Spinal cord (tissue), 10 donors: ENCODE results near the gene PRICKLE1. TPM values are rescaled to one million over a fixed set of nuclear protein-coding genes. Genes with fewer than 3 reads are reported as not detected.
A peak's percentile ranks its signal among the peaks of the same experiment; 100 is the strongest.

ENCODE experiments used
- DNase-seq, 6 donors: peaks; one replicate each; pipeline versions ENCODE4 v3.0.0 to v3.0.0-alpha.2; 2013 to 2015; ENCODE audit warnings: low spot score in 6 of 6, low read depth in 4 of 6
- H3K27ac ChIP-seq: one replicate; pipeline ENCODE4 v1.5.1; 2013; ENCODE audit warnings: low read depth, low read length, control low read depth
- H3K27me3 ChIP-seq: one replicate; pipeline ENCODE4 v1.6.1; 2013; ENCODE audit warnings: low read length; ENCODE audit not compliant: control insufficient read depth, insufficient read depth
- H3K36me3 ChIP-seq: one replicate; pipeline ENCODE4 v1.6.1; 2013; ENCODE audit warnings: low read length; ENCODE audit not compliant: control insufficient read depth, insufficient read depth
- H3K4me1 ChIP-seq: one replicate; pipeline ENCODE4 v1.6.1; 2013; ENCODE audit warnings: low read length; ENCODE audit not compliant: control insufficient read depth, insufficient read depth
- H3K4me3 ChIP-seq: one replicate; pipeline ENCODE4 v1.5.1; 2013; ENCODE audit warnings: low read depth, low read length, control low read depth
- H3K9me3 ChIP-seq: one replicate; pipeline ENCODE4 v1.6.1; 2013; ENCODE audit warnings: low read length; ENCODE audit not compliant: control insufficient read depth, insufficient read depth
- WGBS: methylation state at CpG from one replicate; pipeline ENCODE4 v1.1.5; 2013; ENCODE audit warnings: missing lambda C conversion rate; ENCODE audit not compliant: insufficient coverage; 5-methylcytosine and 5-hydroxymethylcytosine counted together
- polyA plus RNA-seq, 2 donors: library from polyadenylated mRNA; unstranded; fragments of 120-200 nt; gene quantifications; one replicate each; pipeline ENCODE4 v1.2.1, GENCODE V29; 2013; ENCODE audit not compliant: insufficient read length in 2 of 2
- total RNA-seq, 2 donors: library from RNA; depleted of rRNA in 1 of 2; stranded (reverse); fragments of 120-200 nt in 1 of 2; fragments of >200 nt in 1 of 2; gene quantifications; one replicate each; pipeline versions ENCODE4 v1.2.3 to v1.2.4, GENCODE V29; 2013 to 2014
- donor health status: healthy.

The PRICKLE1 gene
- total and polyA plus RNA-seq, 4 donors, result 23.1 to 74.6 (median 55.2) TPM

DNA sequence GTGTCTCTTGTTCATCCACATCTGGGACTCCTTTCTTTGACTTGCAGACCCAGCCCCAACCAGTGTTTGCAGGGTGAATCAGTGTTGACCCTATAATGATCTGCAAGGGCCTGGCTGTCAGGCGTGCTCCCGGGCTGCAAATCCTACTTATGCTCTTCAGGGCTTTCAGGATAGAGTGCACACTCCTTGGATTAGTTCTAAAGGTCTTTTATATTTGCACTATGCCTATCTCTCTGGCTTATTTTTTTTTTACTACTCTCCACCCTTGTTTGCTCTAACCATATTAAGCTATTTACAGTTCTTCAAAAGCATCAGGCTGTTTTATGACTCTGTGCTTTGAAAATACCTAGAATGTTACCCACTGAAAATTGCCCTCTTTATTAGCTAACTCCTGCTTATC is 4.3 kb upstream of the PRICKLE1 start:
- no peak for DNase-seq
- no peaks in the 10 kb centered on the region for H3K36me3 ChIP-seq
- WGBS, result 80% methylated on average over 1 of the region's 2 CpGs
- H3K9me3 ChIP-seq, result no peaks in the 10 kb centered on the region
- H3K27ac ChIP-seq, result no peak overlapping the region
- peaks cover 10% of the 10 kb centered on the region for H3K27me3 ChIP-seq
- H3K4me1 ChIP-seq, result peaks cover 13% of the 10 kb centered on the region
- H3K4me3 ChIP-seq, result no peak overlapping the region

DNA sequence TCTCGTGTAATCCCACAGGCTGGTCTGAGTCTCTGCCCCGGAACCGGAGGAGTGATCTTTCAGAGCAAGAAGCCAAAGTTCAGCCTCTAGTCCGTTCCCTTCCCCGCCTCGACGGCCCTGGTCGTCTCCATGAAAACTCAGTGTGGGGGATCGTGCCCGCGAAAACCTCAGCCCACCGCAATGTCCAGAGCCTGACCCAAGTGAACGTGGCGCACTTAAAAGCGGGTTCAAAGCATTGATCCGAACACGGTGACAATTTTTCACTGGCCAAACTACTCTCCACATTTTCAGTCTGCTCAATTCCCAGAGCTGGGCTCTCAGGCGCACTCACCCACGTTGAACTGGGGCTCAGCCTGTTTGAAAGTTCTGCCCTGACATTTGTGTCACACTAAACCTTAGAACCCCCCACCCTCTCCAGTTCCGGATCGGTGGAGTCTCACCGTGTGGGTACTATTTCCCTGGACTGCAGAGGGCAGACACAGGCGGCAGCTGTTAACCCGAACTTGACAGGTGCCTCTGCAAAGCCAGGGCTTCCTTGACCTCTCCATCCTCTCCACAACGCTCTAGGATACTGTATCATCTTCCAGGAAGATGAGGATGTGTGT is 886 bp upstream of the PRICKLE1 start:
- peak overlapping the region; percentile 53 for H3K27ac ChIP-seq
- H3K27me3 ChIP-seq, result peaks cover 13% of the 10 kb centered on the region
- peak in 3 of 6 donors; percentile 28 to 51 (median 50) for DNase-seq
- H3K9me3 ChIP-seq, result no peaks in the 10 kb centered on the region
- H3K4me1 ChIP-seq, result peaks cover 19% of the 10 kb centered on the region
- peak overlapping the region; percentile 56 for H3K4me3 ChIP-seq
- H3K36me3 ChIP-seq, result no peaks in the 10 kb centered on the region
- WGBS, result under 1% methylated on average over 22 of the region's 25 CpGs

DNA sequence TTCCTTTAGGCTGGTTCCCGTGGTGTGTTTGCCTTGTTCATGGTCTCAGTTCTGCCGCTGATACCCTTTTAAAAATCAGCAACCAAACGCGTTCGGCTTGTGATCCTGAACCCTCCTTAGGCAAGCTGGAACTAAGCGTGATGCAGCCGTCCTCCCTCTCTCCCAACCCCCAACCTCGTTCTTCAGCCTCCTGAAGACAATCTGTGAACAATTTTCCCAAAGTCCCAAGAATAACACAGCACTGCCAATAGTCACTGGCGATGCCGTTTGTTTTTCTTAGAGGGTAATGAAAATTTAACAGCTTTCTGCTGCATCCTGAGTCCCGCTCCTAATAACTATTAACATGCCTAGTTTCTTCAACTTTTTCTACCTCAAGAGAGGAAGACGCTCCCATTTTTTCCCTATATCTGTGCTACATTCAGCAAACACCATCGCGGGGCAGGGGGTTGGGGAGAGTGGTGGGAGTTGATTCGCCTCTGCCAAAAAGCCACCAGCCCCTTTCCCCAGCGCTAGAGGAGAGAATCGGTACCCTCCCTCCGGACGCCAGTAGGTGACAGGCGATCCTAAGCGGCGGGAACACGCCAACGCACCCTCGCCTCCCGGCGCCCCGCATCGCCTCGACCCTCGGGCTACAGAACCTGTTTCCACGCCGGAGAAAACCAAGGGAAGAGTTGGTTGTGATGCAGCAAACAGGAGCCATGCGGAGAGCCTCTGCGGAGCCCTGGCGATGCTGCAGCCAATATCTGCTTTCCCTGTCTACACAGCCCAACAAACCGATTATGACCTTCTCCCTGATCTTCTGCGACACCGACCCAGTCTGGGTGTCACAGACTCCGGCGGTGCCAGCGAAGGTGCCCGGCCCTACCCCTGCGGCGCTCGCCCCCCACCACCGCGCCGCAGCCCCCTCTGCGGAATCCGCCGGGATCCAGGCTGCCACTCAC is 752 bp downstream of the PRICKLE1 start:
- H3K27me3 ChIP-seq, result peaks cover 13% of the 10 kb centered on the region
- peaks cover 20% of the 10 kb centered on the region for H3K4me1 ChIP-seq
- WGBS, result 0% methylated on average over 40 of the region's 52 CpGs
- H3K27ac ChIP-seq, result peak overlapping the region; percentile 76
- H3K36me3 ChIP-seq, result no peaks in the 10 kb centered on the region
- peak overlapping the region; percentile 56 for H3K4me3 ChIP-seq
- H3K9me3 ChIP-seq, result no peaks in the 10 kb centered on the region
- DNase-seq, result peak in 4 of 6 donors; percentile 29 to 87 (median 69)

GRCh38 chr12:42587601-42588523 is 1.7 kb downstream of the PRICKLE1 start:
- Histone ChIP-seq H3K27ac (peak overlapping the region; percentile 76), H3K36me3 (no peaks in the 10 kb centered on the region), H3K9me3 (no peaks in the 10 kb centered on the region), H3K4me3 (peak overlapping the region; percentile 56), H3K27me3 (peaks cover 13% of the 10 kb centered on the region), H3K4me1 (peaks cover 20% of the 10 kb centered on the region)
- DNase-seq, result peak in 3 of 6 donors; percentile 21 to 52 (median 48)
- 40% methylated on average over 1 of the region's 7 CpGs for WGBS

GRCh38 chr12:42586268-42586667 is 3.3 kb downstream of the PRICKLE1 start:
- peaks cover 20% of the 10 kb centered on the region for H3K4me1 ChIP-seq

DNA sequence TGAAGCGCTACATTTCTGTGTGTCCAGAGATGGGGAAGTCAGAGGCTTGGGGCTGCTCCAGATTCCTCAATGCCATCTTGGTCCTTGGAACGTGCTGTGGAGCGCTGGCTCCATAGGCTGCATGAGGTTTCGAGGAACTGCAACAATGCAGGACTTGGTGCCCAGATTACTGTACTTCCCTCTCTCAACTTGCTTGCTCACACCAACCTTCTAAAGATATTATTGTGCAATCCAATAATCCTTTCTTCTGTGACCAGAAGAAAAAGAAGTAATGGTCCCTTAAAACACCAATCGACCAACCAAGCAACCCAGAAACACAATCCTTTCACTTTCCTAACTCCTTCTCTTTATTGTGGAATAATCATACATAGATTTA is 3.7 kb downstream of the PRICKLE1 start:
- H3K4me1 ChIP-seq, result peaks cover 20% of the 10 kb centered on the region
- H3K27me3 ChIP-seq, result peaks cover 12% of the 10 kb centered on the region
- no peaks in the 10 kb centered on the region for H3K9me3 ChIP-seq
- no peak for DNase-seq
- H3K27ac ChIP-seq, result peak overlapping the region; percentile 42
- H3K4me3 ChIP-seq, result no peak overlapping the region
- no peaks in the 10 kb centered on the region for H3K36me3 ChIP-seq
- WGBS, result 82% methylated on average over 4 of the region's 5 CpGs

More at GRCh38 chr12:42586268-42586667, 3.3 kb downstream of the PRICKLE1 start:
- Histone ChIP-seq H3K36me3 (no peaks in the 10 kb centered on the region), H3K27ac (no peak overlapping the region), H3K9me3 (no peaks in the 10 kb centered on the region), H3K27me3 (peaks cover 13% of the 10 kb centered on the region), H3K4me3 (no peak overlapping the region)
- no CpG with 5 or more reads among the region's 1 CpG for WGBS
- DNase-seq, result no peak

DNA sequence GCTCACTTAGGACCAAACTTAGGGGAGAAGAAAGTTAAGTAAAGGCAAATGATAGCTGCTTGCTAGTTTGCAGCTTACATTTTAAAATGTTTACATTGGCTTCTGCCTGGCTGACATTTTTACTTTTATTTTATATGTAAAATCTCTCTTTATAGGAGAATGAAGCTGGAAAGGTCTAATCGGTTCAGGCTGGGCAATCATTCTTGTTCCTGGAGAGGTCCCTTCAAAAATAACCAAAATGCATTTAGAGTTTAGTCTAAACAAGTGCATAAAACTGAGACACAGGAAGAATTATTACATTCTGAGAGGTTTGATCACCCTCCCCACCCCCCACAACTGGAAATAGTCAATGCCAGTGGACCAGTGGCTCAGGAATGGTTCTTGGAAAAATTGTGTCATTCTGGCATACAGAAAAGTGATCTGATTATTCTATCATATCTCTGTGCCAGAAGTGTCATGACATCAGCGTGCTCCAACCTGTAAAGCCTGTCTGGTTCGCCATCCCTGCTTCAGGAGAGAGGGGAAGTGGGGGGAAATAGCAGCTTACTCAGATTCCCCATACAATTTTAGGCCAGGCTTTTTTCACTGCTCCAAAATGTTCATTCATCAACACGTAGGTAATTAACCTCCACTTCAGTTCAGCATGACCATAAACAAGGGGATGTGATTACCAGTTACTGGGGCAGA is 4.2 kb downstream of the PRICKLE1 start:
- no CpG with 5 or more reads among the region's 4 CpGs for WGBS
- H3K27ac ChIP-seq, result peak overlapping the region; percentile 42
- no peaks in the 10 kb centered on the region for H3K36me3 ChIP-seq
- DNase-seq, result no peak
- H3K27me3 ChIP-seq, result peaks cover 7% of the 10 kb centered on the region
- no peak overlapping the region for H3K4me3 ChIP-seq
- H3K4me1 ChIP-seq, result peaks cover 15% of the 10 kb centered on the region
- H3K9me3 ChIP-seq, result no peaks in the 10 kb centered on the region

- WGBS, result 21% methylated on average over 2 of the region's 6 CpGs
- Histone ChIP-seq H3K4me1 (peaks cover 11% of the 10 kb centered on the region), H3K4me3 (no peak overlapping the region), H3K27me3 (peaks cover 3% of the 10 kb centered on the region), H3K9me3 (no peaks in the 10 kb centered on the region), H3K36me3 (no peaks in the 10 kb centered on the region), H3K27ac (peak overlapping the region; percentile 42)
- DNase-seq, result peak in 2 of 6 donors; percentile 36 to 76
Observed at GRCh38 chr12:42584651-42585111, 4.9 kb downstream of the PRICKLE1 start.
